ENCODE data around the gene PCSK6. TPM values are rescaled to one million over a fixed set of nuclear protein-coding genes. Genes with fewer than 3 reads are reported as not detected.

The PCSK6 gene
- total RNA-seq, 1 donor from 2014 or later = 1.3 TPM

DNA sequence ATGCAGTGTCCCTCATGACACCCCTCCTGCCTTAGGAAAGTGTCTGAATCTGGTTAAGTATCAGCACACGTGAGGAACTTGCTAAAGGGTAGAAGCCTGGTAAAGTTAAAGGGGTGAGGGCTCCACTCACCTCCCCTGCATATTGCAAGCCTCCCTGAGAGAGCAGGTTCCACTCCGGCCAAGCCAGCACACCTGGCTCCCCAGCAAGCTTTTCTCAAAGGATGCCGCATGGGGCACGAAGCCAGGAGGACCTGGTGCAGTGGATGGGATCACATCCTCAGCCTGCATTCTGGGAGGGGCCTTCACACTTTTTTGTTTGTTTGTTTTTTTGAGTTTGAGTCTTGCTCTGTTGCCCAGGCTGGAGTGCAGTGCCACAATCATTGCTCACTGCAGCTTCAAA lies 79.9 kb downstream of the PCSK6 start:
- Histone ChIP-seq H3K27ac (ENCODE audit: low read depth, low read length) (no peak overlapping the region), H3K4me2 (ENCODE audit: low read length) (no peak overlapping the region), H3K4me1 (ENCODE audit: insufficient read depth, low read length) (no peaks in the 10 kb centered on the region), H3K79me2 (ENCODE audit: insufficient read depth, low read length) (no peaks in the 10 kb centered on the region), H3K27me3 (ENCODE audit: insufficient read depth, low read length) (peaks cover 4% of the 10 kb centered on the region), H3K9ac (ENCODE audit: low read length) (no peak overlapping the region), H2AFZ (ENCODE audit: low read depth, low read length) (no peak overlapping the region), H3K9me3 (ENCODE audit: insufficient read depth, low read depth, low read length) (no peaks in the 10 kb centered on the region), H3K4me3 (ENCODE audit: insufficient read depth, low read depth, low read length) (no peak overlapping the region), H4K20me1 (ENCODE audit: insufficient read depth, low read length) (no peaks in the 10 kb centered on the region), H3K36me3 (ENCODE audit: insufficient read depth, low read length) (no peaks in the 10 kb centered on the region)
- no peak for TF ChIP-seq EZH2 (IDR thresholded peaks at IDR 0.05; ENCODE audit: insufficient read depth, low read length)
- TF ChIP-seq, protein P1, sequence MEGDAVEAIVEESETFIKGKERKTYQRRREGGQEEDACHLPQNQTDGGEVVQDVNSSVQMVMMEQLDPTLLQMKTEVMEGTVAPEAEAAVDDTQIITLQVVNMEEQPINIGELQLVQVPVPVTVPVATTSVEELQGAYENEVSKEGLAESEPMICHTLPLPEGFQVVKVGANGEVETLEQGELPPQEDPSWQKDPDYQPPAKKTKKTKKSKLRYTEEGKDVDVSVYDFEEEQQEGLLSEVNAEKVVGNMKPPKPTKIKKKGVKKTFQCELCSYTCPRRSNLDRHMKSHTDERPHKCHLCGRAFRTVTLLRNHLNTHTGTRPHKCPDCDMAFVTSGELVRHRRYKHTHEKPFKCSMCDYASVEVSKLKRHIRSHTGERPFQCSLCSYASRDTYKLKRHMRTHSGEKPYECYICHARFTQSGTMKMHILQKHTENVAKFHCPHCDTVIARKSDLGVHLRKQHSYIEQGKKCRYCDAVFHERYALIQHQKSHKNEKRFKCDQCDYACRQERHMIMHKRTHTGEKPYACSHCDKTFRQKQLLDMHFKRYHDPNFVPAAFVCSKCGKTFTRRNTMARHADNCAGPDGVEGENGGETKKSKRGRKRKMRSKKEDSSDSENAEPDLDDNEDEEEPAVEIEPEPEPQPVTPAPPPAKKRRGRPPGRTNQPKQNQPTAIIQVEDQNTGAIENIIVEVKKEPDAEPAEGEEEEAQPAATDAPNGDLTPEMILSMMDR (IDR thresholded peaks at IDR 0.05; ENCODE audit: insufficient read depth, low read depth, low read length) = no peak
- Mint-ChIP-seq H3K4me1 (ENCODE audit: low read depth, unreplicated experiment) (no peaks in the 10 kb centered on the region), H3K27ac (ENCODE audit: unreplicated experiment) (no peak overlapping the region), H3K9me3 (ENCODE audit: unreplicated experiment) (no peaks in the 10 kb centered on the region), H3K4me3 (ENCODE audit: unreplicated experiment) (no peak overlapping the region), H3K27me3 (ENCODE audit: low read depth, unreplicated experiment) (peaks cover 16% of the 10 kb centered on the region), H3K36me3 (ENCODE audit: low read depth, unreplicated experiment) (no peaks in the 10 kb centered on the region)
- DNase-seq (ENCODE audit: low read depth) (no peak), FAIRE-seq (no peak)

DNA sequence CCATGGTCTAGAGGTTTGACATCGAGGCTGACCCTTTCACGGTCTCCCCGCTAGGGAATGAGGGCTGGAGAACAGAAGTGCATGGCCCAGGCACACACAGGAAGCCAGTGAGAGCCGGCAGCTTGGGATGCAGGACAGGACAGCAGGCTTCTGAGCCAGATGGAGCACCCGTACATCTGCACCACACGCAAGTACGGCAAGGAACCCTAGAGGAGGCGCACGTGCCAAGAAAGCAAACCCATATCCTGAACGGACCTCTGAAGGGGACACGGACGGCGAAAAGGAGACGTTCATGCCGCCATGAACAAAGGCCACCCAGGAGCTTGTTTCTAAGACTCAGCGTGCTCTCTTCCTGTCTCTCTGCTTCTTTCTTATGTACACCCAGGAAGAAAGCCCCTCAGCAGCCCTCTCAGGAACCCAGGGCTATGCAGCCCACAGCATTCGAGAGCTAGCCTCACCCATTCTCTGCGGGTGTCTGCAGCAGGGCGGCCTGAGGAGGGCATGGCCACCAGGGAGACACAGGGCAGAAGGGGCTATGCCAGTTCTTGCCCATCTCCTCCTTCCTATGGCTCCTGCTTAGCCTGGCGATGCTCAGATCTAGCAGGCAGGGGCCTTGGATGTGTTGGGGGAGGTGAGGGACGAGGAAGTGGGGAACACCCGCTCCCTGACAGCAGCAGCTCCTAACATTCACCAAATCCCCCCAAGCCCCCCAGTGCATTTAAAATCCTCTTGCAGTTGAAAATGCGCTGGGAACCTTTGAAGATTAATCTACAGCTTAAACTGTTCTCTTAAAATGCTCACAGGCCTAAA lies 81.3 kb downstream of the PCSK6 start:
- Histone ChIP-seq H3K79me2 (ENCODE audit: insufficient read depth, low read length) (no peaks in the 10 kb centered on the region), H3K4me1 (ENCODE audit: insufficient read depth, low read length) (no peaks in the 10 kb centered on the region), H3K9ac (ENCODE audit: low read length) (no peak overlapping the region), H3K36me3 (ENCODE audit: insufficient read depth, low read length) (no peaks in the 10 kb centered on the region), H2AFZ (ENCODE audit: low read depth, low read length) (no peak overlapping the region), H3K27me3 (ENCODE audit: insufficient read depth, low read length) (peaks cover 4% of the 10 kb centered on the region), H4K20me1 (ENCODE audit: insufficient read depth, low read length) (no peaks in the 10 kb centered on the region), H3K27ac (ENCODE audit: low read depth, low read length) (no peak overlapping the region), H3K9me3 (ENCODE audit: insufficient read depth, low read depth, low read length) (no peaks in the 10 kb centered on the region), H3K4me2 (ENCODE audit: low read length) (no peak overlapping the region), H3K4me3 (ENCODE audit: insufficient read depth, low read depth, low read length) (no peak overlapping the region)
- H3K4me3 Mint-ChIP-seq (ENCODE audit: unreplicated experiment) = no peak overlapping the region
- no peak overlapping the region for H3K27ac Mint-ChIP-seq (ENCODE audit: unreplicated experiment)
- H3K27me3 Mint-ChIP-seq (ENCODE audit: low read depth, unreplicated experiment) = peaks cover 22% of the 10 kb centered on the region
- no peaks in the 10 kb centered on the region for H3K4me1 Mint-ChIP-seq (ENCODE audit: low read depth, unreplicated experiment)
- FAIRE-seq = no peak
- DNase-seq (ENCODE audit: low read depth) = no peak
- no peaks in the 10 kb centered on the region for H3K36me3 Mint-ChIP-seq (ENCODE audit: low read depth, unreplicated experiment)
- H3K9me3 Mint-ChIP-seq (ENCODE audit: unreplicated experiment) = no peaks in the 10 kb centered on the region
- no peak for TF ChIP-seq EZH2 (IDR thresholded peaks at IDR 0.05; ENCODE audit: insufficient read depth, low read length)
- TF ChIP-seq, protein P1 (IDR thresholded peaks at IDR 0.05; ENCODE audit: insufficient read depth, low read depth, low read length) = no peak

DNA sequence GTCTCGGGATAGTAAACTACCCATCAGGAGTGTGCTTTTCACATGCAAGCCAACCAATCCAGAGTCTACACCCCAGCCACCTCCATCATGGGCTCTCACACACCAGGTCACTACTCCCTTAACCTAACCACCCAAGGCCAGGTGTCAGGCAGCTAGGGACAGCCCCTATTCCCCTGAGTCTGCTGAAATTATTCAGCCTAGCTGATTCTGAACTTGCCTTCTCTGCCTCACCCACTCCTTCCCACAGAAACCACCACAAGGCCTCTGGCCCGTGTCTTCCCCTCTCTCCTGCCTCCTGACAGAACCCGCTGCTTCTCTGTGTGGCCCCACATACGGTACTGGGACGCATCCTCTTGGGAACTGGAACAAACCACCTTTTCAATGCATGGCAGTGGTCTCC lies 82.1 kb downstream of the PCSK6 start:
- DNase-seq (ENCODE audit: low read depth) (no peak), FAIRE-seq (no peak)
- peaks cover 22% of the 10 kb centered on the region for H3K27me3 Mint-ChIP-seq (ENCODE audit: low read depth, unreplicated experiment)
- TF ChIP-seq EZH2 (IDR thresholded peaks at IDR 0.05; ENCODE audit: insufficient read depth, low read length) = no peak
- TF ChIP-seq, protein P1 (IDR thresholded peaks at IDR 0.05; ENCODE audit: insufficient read depth, low read depth, low read length) = no peak
- H3K4me1 Mint-ChIP-seq (ENCODE audit: low read depth, unreplicated experiment) = no peaks in the 10 kb centered on the region
- Histone ChIP-seq H3K9me3 (ENCODE audit: insufficient read depth, low read depth, low read length) (no peaks in the 10 kb centered on the region), H3K79me2 (ENCODE audit: insufficient read depth, low read length) (no peaks in the 10 kb centered on the region), H3K9ac (ENCODE audit: low read length) (no peak overlapping the region), H3K4me2 (ENCODE audit: low read length) (no peak overlapping the region), H3K27ac (ENCODE audit: low read depth, low read length) (no peak overlapping the region), H2AFZ (ENCODE audit: low read depth, low read length) (no peak overlapping the region), H3K4me3 (ENCODE audit: insufficient read depth, low read depth, low read length) (no peak overlapping the region), H4K20me1 (ENCODE audit: insufficient read depth, low read length) (no peaks in the 10 kb centered on the region), H3K4me1 (ENCODE audit: insufficient read depth, low read length) (no peaks in the 10 kb centered on the region), H3K27me3 (ENCODE audit: insufficient read depth, low read length) (peaks cover 4% of the 10 kb centered on the region), H3K36me3 (ENCODE audit: insufficient read depth, low read length) (no peaks in the 10 kb centered on the region)
- H3K27ac Mint-ChIP-seq (ENCODE audit: unreplicated experiment) = no peak overlapping the region
- H3K4me3 Mint-ChIP-seq (ENCODE audit: unreplicated experiment) = peak overlapping the region; percentile 64
- no peaks in the 10 kb centered on the region for H3K36me3 Mint-ChIP-seq (ENCODE audit: low read depth, unreplicated experiment)
- H3K9me3 Mint-ChIP-seq (ENCODE audit: unreplicated experiment) = no peaks in the 10 kb centered on the region
